OCI-LY3 (cell line): ENCODE data around the gene NRM.
"Not testable (repeated sequence)": the region's sequence is repeated elsewhere in the genome, so short reads cannot be mapped to it uniquely, and the experiment has no call there.

Experiments
- H2AFZ ChIP-seq: fragments of 200-600, 300-600 bp; shearing (Covaris generic); 2 replicates; pipeline ENCODE4 v1.6.0; 2014; ENCODE audit warnings: antibody characterized with exemption, low read depth, low read length
- H3K27ac ChIP-seq: fragments of 200-600, 300-600 bp; sonication (generic); 2 replicates; pipeline ENCODE4 v1.5.1; 2014; ENCODE audit warnings: mild to moderate bottlenecking, low read length, moderate library complexity, mixed read lengths
- H3K27me3 ChIP-seq: fragments of 200-600, 300-600 bp; sonication (generic); 2 replicates; pipeline ENCODE4 v1.6.1; 2014; ENCODE audit warnings: low read depth, low read length, mixed read lengths
- H3K36me3 ChIP-seq: fragments of 200-600, 300-600 bp; sonication (generic); replicated peaks from 2 replicates; pipeline ENCODE3; 2014; ENCODE audit warnings: low read depth, low read length, mixed read lengths
- H3K4me1 ChIP-seq: fragments of 300-600, 200-600 bp; sonication (generic); 2 replicates; pipeline ENCODE4 v1.6.1; 2014; ENCODE audit warnings: low read length, mixed read lengths
- H3K4me2 ChIP-seq: fragments of 200-600, 300-600 bp; sonication (generic); 2 replicates; pipeline ENCODE4 v1.6.1; 2014; ENCODE audit warnings: low read length, mixed read lengths
- H3K4me3 ChIP-seq: fragments of 300-600, 200-600 bp; sonication (generic); 2 replicates; pipeline ENCODE4 v1.5.1; 2014; ENCODE audit warnings: antibody characterized with exemption, mild to moderate bottlenecking, low read length, moderate library complexity
- H3K79me2 ChIP-seq: fragments of 300-600, 200-600 bp; shearing (Covaris generic); 2 replicates; pipeline ENCODE4 v1.6.1; 2014; ENCODE audit warnings: mild to moderate bottlenecking, low read length, mixed read lengths
- H3K9ac ChIP-seq: fragments of 300-600, 200-600 bp; shearing (Covaris generic); 2 replicates; pipeline ENCODE4 v1.6.0; 2014; ENCODE audit warnings: mild to moderate bottlenecking, low read length, moderate library complexity
- H3K9me3 ChIP-seq: fragments of 200-600, 300-600 bp; shearing (Covaris generic); 2 replicates; pipeline ENCODE4 v1.6.1; 2014; ENCODE audit warnings: low read length, mixed read lengths; ENCODE audit not compliant: insufficient read depth
- H4K20me1 ChIP-seq: fragments of 200-600, 300-600 bp; sonication (generic); 2 replicates; pipeline ENCODE4 v1.6.1; 2016; ENCODE audit warnings: low read length, mixed read lengths; ENCODE audit not compliant: insufficient read depth
- CTCF ChIP-seq: fragments of 200-600, 300-600 bp; sonication (generic); IDR thresholded peaks from 2 replicates; pipeline ENCODE4 v1.5.1; 2014; ENCODE audit warnings: antibody characterized with exemption, low read length, low read depth
- EZH2phosphoT487 ChIP-seq: fragments of 200-600 bp; shearing (Covaris generic); IDR thresholded peaks from 2 replicates; pipeline ENCODE4 v1.6.1; 2018; ENCODE audit warnings: antibody characterized with exemption, mixed run types, low read depth

NRM gene

GRCh38 chr6:30670760-30671527 is 19.8 kb downstream of the NRM start:
- H3K36me3 ChIP-seq, result peaks cover 2% of the 10 kb centered on the region
- TF ChIP-seq CTCF (no peak), EZH2phosphoT487 (no peak)
- H3K4me1 ChIP-seq, result 0 out of 2 replicates have a peak, but pooled peaks cover 3% of the 10 kb centered on the region
- no peaks in the 10 kb centered on the region for H3K9me3 ChIP-seq
- H3K9ac ChIP-seq, result no peak overlapping the region
- H3K27me3 ChIP-seq, result no peaks in the 10 kb centered on the region
- no peak overlapping the region for H2AFZ ChIP-seq
- no peak overlapping the region for H3K27ac ChIP-seq
- H3K4me2 ChIP-seq, result no peak overlapping the region
- H3K79me2 ChIP-seq, result peaks cover 14% of the 10 kb centered on the region
- no peaks in the 10 kb centered on the region for H4K20me1 ChIP-seq
- no peak overlapping the region for H3K4me3 ChIP-seq

- H3K4me2 ChIP-seq, result not testable (repeated sequence)
Measured at GRCh38 chr6:30666300-30666699, 24.5 kb downstream of the NRM start.

GRCh38 chr6:30664994-30665767 is 25.6 kb downstream of the NRM start:
- Histone ChIP-seq H3K36me3 (peaks cover 8% of the 10 kb centered on the region), H3K4me3 (no peak overlapping the region), H2AFZ (no peak overlapping the region), H3K4me1 (no peaks in the 10 kb centered on the region), H3K79me2 (no peaks in the 10 kb centered on the region), H3K9ac (no peak overlapping the region), H3K9me3 (no peaks in the 10 kb centered on the region), H3K27me3 (no peaks in the 10 kb centered on the region), H4K20me1 (no peaks in the 10 kb centered on the region), H3K4me2 (no peak overlapping the region), H3K27ac (no peak overlapping the region)
- TF ChIP-seq EZH2phosphoT487, result no peak

More at GRCh38 chr6:30666300-30666699, 24.5 kb downstream of the NRM start:
- H3K27ac ChIP-seq, H2AFZ ChIP-seq, H3K36me3 ChIP-seq, H3K27me3 ChIP-seq, H3K9ac ChIP-seq, H3K4me1 ChIP-seq, H3K79me2 ChIP-seq, H3K9me3 ChIP-seq, H3K4me3 ChIP-seq, H4K20me1 ChIP-seq: not testable (repeated sequence)

GRCh38 chr6:30657922-30658321 is 32.9 kb downstream of the NRM start:
- H3K79me2 ChIP-seq, H3K27ac ChIP-seq, H2AFZ ChIP-seq, H3K4me1 ChIP-seq, H4K20me1 ChIP-seq, H3K4me2 ChIP-seq, H3K9ac ChIP-seq, H3K9me3 ChIP-seq, H3K36me3 ChIP-seq, H3K4me3 ChIP-seq, H3K27me3 ChIP-seq: not testable (repeated sequence)

GRCh38 chr6:30657454-30657853 is 33.3 kb downstream of the NRM start:
- no peak overlapping the region for H3K9ac ChIP-seq
- H4K20me1 ChIP-seq, result no peaks in the 10 kb centered on the region
- H3K27ac ChIP-seq, result no peak overlapping the region
- H3K4me2 ChIP-seq, result no peak overlapping the region
- no peaks in the 10 kb centered on the region for H3K27me3 ChIP-seq
- no peaks in the 10 kb centered on the region for H3K79me2 ChIP-seq
- no peak overlapping the region for H3K4me3 ChIP-seq
- peaks cover 5% of the 10 kb centered on the region for H3K36me3 ChIP-seq
- TF ChIP-seq CTCF, result no peak
- no peak for TF ChIP-seq EZH2phosphoT487
- no peaks in the 10 kb centered on the region for H3K9me3 ChIP-seq
- no peaks in the 10 kb centered on the region for H3K4me1 ChIP-seq
- H2AFZ ChIP-seq, result no peak overlapping the region
